ENCODE data around the gene THSD7A.

THSD7A gene

GRCh38 chr7:11480143-11480542 lies 351.9 kb downstream of the THSD7A start:
- H3K79me2 ChIP-seq (ENCODE audit: low read length) = no peaks in the 10 kb centered on the region
- DNase-seq = no peak
- H3K27me3 ChIP-seq (replicated peaks; ENCODE audit: insufficient read depth, low read length) = no peaks in the 10 kb centered on the region
- no peaks in the 10 kb centered on the region for H3F3A ChIP-seq (ENCODE audit: insufficient read depth, low read length)
- no peaks in the 10 kb centered on the region for H3K9me2 ChIP-seq (replicated peaks; ENCODE audit: insufficient read depth, low read length)
- no peak overlapping the region for H3K9ac ChIP-seq (ENCODE audit: low read length)
- no peak for TF ChIP-seq EZH2phosphoT487 (IDR thresholded peaks at IDR 0.05; ENCODE audit: low read length)
- no peak for TF ChIP-seq EZH2 (optimal IDR thresholded peaks at IDR 0.05; ENCODE audit: low read depth, low read length)
- no peak for TF ChIP-seq CTCF (IDR thresholded peaks at IDR 0.05; ENCODE audit: low read length)
- no peaks in the 10 kb centered on the region for H4K20me1 ChIP-seq (ENCODE audit: insufficient read depth, low read length)
- H3K27ac ChIP-seq (ENCODE audit: low read length) = no peak overlapping the region
- no peak overlapping the region for H2AFZ ChIP-seq (ENCODE audit: low read length)
- H3K4me2 ChIP-seq (ENCODE audit: low read depth, low read length) = no peak overlapping the region
- H3K4me1 ChIP-seq (ENCODE audit: low read length) = no peaks in the 10 kb centered on the region
- no peaks in the 10 kb centered on the region for H3K9me3 ChIP-seq (replicated peaks; ENCODE audit: insufficient read depth, low read length)
- no peaks in the 10 kb centered on the region for H3K36me3 ChIP-seq (replicated peaks; ENCODE audit: insufficient read depth, low read length)
- no peak overlapping the region for H3K4me3 ChIP-seq (ENCODE audit: low read length)

- H3K4me3 ChIP-seq (ENCODE audit: low read length) = no peak overlapping the region
- H3K9ac ChIP-seq (ENCODE audit: low read length) = no peak overlapping the region
- H3K27ac ChIP-seq (ENCODE audit: low read length) = no peak overlapping the region
- H3K9me3 ChIP-seq (replicated peaks; ENCODE audit: insufficient read depth, low read length) = no peaks in the 10 kb centered on the region
- H3K9me2 ChIP-seq (replicated peaks; ENCODE audit: insufficient read depth, low read length) = no peaks in the 10 kb centered on the region
- no peaks in the 10 kb centered on the region; the same call in 1 of the 2 replicates for H4K20me1 ChIP-seq (ENCODE audit: insufficient read depth, low read length)
- no peaks in the 10 kb centered on the region for H3F3A ChIP-seq (ENCODE audit: insufficient read depth, low read length)
- H3K4me1 ChIP-seq (ENCODE audit: low read length) = no peaks in the 10 kb centered on the region
- no peaks in the 10 kb centered on the region for H3K27me3 ChIP-seq (replicated peaks; ENCODE audit: insufficient read depth, low read length)
- no peak overlapping the region for H3K4me2 ChIP-seq (ENCODE audit: low read depth, low read length)
- no peaks in the 10 kb centered on the region for H3K79me2 ChIP-seq (ENCODE audit: low read length)
- no peak overlapping the region for H2AFZ ChIP-seq (ENCODE audit: low read length)
- no peaks in the 10 kb centered on the region for H3K36me3 ChIP-seq (replicated peaks; ENCODE audit: insufficient read depth, low read length)
- DNase-seq = no peak
- TF ChIP-seq EZH2 (optimal IDR thresholded peaks at IDR 0.05; ENCODE audit: low read depth, low read length) = no peak
- TF ChIP-seq CTCF (IDR thresholded peaks at IDR 0.05; ENCODE audit: low read length) = no peak
- no peak for TF ChIP-seq EZH2phosphoT487 (IDR thresholded peaks at IDR 0.05; ENCODE audit: low read length)
Measured at GRCh38 chr7:11478882-11479281, 353.1 kb downstream of the THSD7A start.

GRCh38 chr7:11478426-11478825 lies 353.6 kb downstream of the THSD7A start:
- Histone ChIP-seq H3K9ac (ENCODE audit: low read length) (no peak overlapping the region), H3K36me3 (replicated peaks; ENCODE audit: insufficient read depth, low read length) (no peaks in the 10 kb centered on the region), H3K9me2 (replicated peaks; ENCODE audit: insufficient read depth, low read length) (no peaks in the 10 kb centered on the region), H3K9me3 (replicated peaks; ENCODE audit: insufficient read depth, low read length) (no peaks in the 10 kb centered on the region), H3F3A (ENCODE audit: insufficient read depth, low read length) (no peaks in the 10 kb centered on the region), H3K4me3 (ENCODE audit: low read length) (no peak overlapping the region), H4K20me1 (ENCODE audit: insufficient read depth, low read length) (no peaks in the 10 kb centered on the region; the same call in 1 of the 2 replicates), H3K27me3 (replicated peaks; ENCODE audit: insufficient read depth, low read length) (no peaks in the 10 kb centered on the region), H2AFZ (ENCODE audit: low read length) (no peak overlapping the region), H3K4me2 (ENCODE audit: low read depth, low read length) (no peak overlapping the region), H3K79me2 (ENCODE audit: low read length) (no peaks in the 10 kb centered on the region), H3K27ac (ENCODE audit: low read length) (no peak overlapping the region), H3K4me1 (ENCODE audit: low read length) (no peaks in the 10 kb centered on the region)
- no peak for TF ChIP-seq EZH2 (optimal IDR thresholded peaks at IDR 0.05; ENCODE audit: low read depth, low read length)
- TF ChIP-seq EZH2phosphoT487 (IDR thresholded peaks at IDR 0.05; ENCODE audit: low read length) = no peak
- TF ChIP-seq CTCF (IDR thresholded peaks at IDR 0.05; ENCODE audit: low read length) = no peak
- DNase-seq = no peak
